SU-DHL-6 (cell line): Measurements from ENCODE around the gene CALN1.

Experiments used
- CTCF ChIP-seq: fragments of 200-600 bp; sonication (generic); IDR thresholded peaks from one replicate; pipeline ENCODE4 v1.5.1; 2017; ENCODE audit warnings: antibody characterized with exemption, mild to moderate bottlenecking, low read length, moderate library complexity; ENCODE audit not compliant: insufficient read depth, poor library complexity, severe bottlenecking
- EZH2phosphoT487 ChIP-seq: fragments of 200-600 bp; sonication (generic), shearing (Covaris generic); conservative IDR thresholded peaks from 2 replicates; pipeline ENCODE4 v1.6.1; 2018; ENCODE audit warnings: mild to moderate bottlenecking, antibody characterized with exemption, low read length, moderate library complexity, mixed read lengths

GRCh38 chr7:71961283-71961682 is 450.9 kb downstream of the CALN1 start:
- TF ChIP-seq CTCF (no peak), EZH2phosphoT487 (no peak)
